Activated CD4-positive, CD25-positive, alpha-beta regulatory T cell treated with anti-CD3 and anti-CD28 coated beads, Interleukin-2, amount 50 U/mL, for 16 hours (primary cell): ENCODE measurements around the gene ZNF445.
A peak's percentile ranks its signal among the peaks of the same experiment; 100 is the strongest.
"Not testable (repeated sequence)": the region's sequence is repeated elsewhere in the genome, so short reads cannot be mapped to it uniquely, and the experiment has no call there.

Experiments used
- DNase-seq: peaks from one replicate; pipeline ENCODE4 v3.0.0-alpha.2; 2020; ENCODE audit warnings: low read depth, low spot score

The ZNF445 gene

DNA sequence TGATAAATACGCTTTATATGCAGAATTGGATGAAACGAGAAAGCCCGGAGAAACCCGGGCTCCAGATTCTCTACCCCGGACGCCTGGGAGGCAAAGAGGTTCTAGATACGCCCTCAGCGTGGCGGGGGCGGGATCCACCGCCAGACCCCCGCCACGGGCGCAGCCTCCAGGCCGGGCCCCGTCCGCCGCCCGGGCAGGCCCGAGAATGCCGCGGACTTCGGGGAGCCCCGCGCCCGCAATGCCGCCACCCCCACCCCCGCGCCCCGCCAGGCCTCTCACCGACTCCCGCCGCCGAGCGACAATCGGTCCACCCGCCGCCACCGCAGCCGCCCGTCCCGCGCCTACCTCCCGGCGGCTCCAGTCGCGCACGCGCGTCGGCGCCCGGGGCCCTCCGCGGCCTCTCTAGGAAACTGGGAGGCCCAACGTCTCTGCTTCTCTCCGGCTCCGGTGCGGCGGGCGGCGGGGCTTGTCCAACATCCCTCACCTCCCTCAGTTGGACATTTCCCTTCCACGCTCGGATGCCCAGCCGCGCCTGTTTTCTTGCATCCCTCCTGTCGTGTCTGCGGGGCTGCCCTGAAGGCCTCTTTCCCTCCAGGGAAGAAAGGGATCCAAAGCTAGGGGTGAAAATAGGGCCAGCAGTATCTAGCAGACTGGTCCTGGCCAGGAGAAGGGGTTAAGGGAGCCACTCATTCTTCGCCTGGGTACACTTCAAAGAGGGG lies at the start of gene ZNF445:
Gene ZNF445 (minus strand): TSS at position 359 of the 719 bp plus-strand sequence. CDS start 22,121 bp downstream, outside the sequence.
- peak; percentile 43 for DNase-seq

DNA sequence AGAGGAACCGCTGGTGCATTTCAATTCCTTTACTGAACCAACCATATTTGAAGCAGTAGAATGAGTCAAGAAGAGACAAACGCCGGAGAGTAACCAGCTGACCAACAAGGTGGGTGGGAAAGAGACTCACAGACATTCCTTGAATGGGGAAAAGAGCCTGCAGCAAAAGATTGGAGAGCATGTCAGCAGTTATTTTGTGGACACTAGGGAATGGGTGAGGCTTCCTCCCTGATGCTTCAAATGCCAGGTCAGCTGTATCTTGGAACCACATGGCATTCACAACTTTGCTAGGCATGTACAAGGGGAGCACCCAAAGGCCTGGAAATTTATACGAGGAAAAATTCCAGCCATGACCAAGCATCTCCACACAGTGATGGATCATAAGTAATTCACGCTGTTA lies 47.6 kb upstream of the ZNF445 start:
- no peak for DNase-seq

DNA sequence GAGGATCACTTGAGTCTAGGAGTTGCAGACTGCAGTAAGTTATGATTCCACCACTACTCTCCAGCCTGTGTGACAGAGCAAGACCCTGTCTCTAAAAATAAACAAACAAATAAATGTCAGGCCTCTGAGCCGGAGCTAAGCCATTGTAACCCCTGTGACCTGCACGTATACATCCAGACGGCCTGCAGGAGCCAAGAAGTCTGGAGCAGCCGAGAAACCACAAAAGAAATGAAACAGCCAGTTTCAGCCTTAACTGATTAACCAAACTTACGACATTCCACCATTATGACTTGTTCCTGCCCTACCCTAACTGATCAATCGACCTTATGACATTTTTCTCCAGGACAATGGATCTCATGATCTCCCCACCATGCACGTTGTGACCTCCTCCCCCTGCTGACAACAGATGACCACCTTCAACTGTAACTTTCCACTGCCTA lies 45.0 kb upstream of the ZNF445 start:
- DNase-seq = no peak

DNA sequence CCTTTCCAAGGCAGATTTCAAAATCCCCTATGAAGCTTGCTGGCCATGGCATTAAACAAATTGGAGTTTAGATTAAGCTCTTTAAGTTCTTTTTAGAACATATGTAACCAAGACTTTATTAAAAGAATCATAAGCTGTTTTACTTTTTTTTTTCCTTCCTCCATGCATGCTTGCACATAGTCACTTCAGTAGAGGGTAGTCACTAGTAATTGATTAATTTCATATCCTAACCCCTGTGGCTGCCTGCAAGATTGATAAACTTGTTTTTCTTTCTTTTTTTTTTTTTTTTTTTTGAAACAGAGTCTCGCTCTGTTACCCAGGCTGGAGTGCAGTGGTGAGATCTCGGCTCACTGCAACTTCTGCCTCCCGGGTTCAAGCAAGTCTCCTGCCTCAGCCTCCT lies 44.3 kb upstream of the ZNF445 start:
- no peak for DNase-seq

DNA sequence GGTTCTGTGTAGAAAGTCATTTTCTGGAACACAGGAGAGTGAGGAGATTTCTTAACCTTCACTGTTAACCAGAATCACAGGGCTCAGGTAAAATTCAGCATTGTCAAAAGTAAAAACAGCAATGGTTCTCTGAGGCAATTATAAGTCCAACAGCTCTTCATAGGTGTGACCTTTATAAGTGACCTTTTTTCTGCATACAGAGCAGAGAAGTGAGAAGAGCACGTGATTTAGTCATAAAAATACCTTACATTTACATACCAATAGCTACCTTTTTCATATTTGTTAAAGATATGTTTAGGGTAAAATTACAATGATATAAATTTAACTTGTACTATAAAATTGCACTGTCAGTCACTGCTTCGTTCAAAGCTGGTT lies 41.3 kb upstream of the ZNF445 start:
- DNase-seq = no peak

DNA sequence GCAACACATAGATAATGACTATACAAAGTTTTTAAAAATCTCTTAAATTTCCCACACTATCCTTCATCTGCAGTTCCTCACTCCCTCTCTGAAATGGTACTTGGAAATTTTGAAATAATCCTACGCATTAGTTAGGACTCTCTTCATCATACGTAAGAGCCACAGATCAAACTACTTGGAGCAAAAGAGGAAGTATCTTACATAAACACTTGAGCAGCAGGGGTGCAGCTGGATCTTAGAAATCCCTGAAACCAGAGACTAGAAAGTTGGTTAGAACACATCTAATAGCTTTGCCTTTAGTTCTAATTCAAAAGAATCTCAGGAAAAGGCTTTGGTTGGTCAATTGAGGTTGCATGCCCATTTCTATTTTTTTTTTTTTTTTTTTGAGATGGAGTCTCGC lies 38.8 kb upstream of the ZNF445 start:
- DNase-seq = no peak

DNA sequence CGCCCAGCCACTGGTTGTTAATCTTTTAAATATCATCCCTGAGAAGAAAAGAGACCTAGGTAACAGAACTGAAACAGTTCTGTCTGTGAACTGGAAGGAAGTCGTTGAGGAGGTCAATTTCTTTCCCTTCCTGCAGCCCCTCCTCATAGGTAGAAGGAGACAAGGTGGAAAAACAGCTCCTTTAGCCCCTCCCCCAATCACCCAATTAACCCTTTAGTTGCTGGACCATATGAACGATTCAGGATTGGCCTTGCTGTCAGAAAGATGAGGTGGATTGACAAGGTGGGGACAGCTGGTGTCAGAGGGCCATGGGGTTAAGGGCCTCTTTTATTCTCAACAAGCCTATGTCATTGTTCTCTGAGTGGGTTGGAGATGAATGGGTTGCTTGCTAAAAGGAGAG lies 36.0 kb upstream of the ZNF445 start:
- DNase-seq = no peak

DNA sequence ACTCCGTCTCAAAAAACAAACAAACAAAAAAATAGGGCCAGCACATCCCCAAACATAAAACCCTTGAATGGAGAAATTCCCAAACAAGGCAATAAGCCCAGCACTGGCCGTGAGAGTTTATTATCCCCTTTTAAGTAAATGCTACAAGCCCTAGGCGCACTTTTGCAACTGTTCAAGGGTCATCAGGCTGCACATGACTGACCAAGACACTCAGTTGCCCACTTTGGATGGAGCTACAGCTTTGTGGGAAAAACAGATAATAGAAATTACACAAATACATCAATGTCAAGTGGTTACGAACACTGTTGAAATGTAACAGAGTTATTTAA lies 33.7 kb upstream of the ZNF445 start:
- no peak for DNase-seq

DNA sequence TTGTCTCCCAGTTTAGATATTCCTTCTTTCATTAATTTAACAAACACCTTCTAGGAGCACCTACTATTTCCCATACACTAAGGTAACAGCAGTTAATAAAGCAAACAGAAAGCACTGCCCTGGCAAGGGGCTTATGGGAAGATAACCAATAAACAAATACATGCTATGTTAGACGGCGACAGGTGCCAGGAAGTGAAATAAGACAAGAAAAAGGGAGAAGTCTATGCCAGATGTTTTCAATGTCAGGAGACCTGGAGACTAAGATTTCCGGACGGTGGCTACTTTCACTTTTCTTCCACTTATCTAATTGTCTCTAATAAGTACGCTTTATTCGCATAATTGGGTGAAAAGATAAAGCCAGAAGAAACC lies 32.5 kb upstream of the ZNF445 start:
- DNase-seq = no peak

DNA sequence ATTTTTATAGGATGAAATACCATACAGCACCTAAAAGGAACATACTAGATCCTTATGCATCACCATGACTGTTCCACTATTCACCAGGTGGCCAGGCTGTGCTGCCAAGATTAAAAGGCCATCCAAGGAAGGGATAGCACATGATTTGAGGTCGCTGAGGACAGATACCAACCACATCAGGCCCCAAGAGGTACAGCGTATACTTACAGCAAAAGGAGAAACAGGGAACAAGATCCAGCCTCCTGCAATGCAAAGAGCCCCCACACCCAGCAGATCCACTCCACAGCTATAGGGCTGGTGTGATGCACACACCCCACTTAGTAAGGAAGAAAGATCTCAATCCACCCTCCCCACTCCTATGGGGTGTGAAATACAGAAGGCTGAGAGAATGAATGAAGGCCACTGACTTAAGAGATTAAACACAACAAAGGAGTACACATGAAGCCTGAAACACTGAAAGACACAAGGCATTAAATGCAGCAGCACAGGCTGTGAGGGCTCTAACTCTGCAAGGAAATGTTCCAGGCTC lies 32.0 kb upstream of the ZNF445 start:
- no peak for DNase-seq

DNA sequence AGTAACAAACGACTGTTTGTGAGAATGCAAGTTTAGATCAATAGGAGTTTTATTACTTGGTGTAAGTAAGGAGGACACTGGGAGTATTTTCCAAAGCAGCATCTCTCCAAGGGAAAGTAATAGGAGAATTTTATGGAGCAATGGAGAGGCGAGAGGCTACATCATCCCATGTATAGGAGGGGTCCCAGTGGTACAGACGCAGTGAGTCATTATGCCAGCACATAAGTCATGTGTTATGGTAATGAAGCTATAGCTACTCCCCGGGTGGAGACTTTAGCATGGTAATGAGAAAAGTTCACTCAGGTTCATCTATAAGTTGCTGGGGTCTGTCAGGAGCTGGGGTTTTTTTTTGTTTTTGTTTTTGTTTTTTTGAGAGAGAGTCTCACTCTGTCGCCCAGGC lies 29.5 kb upstream of the ZNF445 start:
- DNase-seq = no peak

DNA sequence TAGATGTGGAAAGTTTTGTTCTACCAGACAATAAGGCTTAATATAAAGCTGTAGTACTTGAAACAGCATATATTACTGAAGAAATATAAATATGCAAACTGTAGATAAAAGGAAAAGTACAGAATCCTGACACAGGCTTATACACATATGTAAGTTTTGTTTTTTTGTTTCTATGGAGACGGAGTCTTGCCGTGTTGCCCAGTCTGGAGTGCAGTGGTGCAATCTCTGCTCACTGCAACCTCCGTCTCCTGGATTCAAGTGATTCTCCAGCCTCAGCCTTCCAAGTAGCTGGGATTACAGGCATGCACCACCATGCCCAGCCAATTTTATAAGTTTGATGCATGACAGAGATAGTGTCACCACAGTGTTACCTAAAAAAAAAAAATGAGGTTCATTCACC lies 29.1 kb upstream of the ZNF445 start:
- no peak for DNase-seq

DNA sequence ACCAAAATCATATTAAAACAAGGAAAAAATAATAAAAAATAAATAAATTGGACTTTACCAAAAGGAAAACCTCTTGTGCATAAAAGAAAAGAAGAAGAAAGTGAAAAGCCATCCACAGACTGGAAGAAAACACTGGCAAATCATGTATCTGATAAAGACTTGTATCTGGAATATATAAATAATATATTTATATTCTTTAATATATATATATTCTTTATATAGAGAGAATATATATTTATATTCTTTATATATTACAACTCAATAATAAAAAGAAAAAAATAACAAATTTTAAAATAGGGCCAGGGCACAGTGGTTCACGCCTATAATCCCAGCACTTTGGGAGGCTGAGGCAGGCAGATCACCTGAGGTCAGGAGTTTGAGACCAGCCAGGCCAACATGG lies 27.1 kb upstream of the ZNF445 start:
- DNase-seq = no peak

DNA sequence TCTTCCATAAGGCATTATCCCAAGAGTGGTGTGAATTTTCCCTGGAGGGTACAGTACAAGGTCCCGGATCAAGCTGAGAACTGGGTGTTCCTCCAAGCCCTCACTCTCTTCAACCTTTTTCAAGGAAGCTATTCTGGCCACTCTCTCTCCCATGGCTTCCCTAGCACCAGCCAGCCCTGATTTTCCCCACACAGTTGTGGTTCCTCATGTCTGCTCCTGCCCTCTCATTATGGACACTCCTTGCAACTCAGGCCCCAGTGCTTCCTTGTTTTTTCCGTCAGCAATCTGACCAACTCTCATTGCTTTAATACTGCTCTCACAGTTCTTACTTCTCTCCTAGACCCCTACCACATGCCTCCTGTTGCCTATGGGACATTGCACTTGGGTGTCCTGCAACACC lies 25.7 kb upstream of the ZNF445 start:
- DNase-seq = not testable (repeated sequence)

DNA sequence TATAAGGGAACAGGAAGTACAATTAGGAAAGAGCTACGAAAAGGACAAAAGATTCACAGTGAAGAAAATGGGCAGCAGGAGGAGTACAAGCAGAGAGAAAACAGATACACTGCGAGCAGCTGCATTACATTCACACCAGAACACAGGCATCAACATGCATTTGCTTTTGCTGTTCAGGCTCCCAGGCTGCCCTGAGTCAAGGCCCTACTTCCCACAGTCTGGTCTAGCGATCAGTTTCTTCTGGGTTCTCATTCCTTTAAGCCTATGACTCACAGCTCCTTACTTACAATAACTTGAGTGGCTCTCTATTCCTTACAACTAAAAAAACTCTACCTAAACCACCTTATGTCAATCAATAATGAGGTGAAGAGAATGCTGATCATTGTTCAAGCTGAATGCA lies 24.5 kb upstream of the ZNF445 start:
- no peak for DNase-seq

DNA sequence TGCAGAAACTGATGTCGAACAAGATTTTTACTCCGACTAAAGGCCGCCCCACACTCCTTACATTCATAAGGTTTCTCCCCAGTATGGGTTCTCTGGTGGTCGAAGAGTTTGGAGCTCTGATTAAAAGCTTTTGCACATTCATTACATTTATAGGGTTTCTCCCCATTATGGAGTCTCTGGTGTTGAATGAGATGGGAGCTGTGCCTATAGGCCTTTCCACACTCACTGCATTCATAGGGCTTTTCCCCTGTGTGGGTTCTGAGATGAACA lies 22.4 kb upstream of the ZNF445 start:
- not testable (repeated sequence) for DNase-seq

DNA sequence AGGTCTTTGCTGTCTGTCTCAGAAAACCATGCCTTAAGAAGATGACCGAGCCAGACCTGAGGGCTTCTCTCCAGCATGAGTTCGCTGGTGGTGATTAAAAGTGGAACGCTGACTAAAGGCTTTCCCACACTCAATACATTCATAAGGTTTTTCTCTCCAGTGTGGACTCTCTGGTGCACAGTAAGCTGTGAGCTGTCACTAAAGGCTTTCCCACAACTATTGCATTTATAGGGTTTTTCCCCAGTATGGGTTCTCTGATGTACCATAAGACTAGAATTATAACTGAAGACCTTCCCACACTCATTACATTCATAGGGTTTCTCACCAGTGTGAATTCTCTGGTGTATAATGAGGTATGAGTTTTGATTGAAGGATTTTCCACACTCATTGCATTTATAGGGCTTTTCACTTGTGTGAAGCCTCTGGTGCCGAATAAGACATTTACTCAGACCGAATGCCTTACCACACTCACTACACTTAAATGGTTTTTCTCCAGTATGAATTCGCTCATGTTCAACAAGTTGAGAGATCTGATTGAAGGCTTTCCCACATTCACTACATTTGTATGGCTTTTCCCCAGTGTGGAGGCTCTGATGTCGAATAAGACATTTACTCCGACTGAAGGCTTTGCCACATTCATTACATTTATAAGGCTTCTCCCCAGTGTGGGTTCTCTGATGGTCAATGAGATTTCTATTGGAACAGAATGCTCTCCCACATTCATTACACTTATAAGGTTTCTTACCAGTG lies 21.9 kb upstream of the ZNF445 start:
- DNase-seq = no peak

DNA sequence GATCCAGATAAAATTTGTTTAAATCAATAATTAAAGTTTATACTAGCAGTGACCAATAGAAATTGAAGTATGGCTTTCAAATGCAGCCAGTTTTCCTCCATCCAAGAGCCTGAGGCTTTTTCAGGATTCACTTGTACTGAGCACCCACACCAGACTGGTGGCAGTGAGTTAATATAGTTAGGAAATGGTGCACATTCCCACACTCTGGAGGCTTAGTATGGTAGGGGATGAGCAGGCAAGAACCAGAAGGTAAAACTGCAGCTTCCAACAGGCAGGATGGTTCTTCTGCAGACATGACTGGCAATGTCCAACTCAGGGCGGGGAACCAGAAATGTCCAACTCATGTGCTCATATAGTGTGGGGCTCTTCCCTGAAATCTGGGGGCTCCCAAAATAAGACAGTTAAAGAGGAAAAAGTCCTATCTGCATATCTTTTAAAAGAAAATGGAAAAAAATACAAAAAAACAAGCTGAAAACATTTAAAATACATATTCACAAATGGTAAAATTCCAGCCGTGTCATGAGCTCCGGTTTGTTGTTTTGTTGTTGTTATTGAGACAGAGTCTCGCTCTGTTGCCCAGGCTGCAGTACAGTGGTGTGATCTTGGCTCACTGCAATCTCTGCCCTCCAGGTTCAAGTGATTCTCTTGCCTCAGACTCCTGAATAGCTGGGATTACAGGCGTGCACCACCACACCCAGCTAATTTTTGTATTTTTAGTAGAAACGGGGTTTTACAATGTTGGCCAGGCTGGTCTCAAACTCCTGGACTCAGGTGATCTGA lies 18.4 kb upstream of the ZNF445 start:
- no peak for DNase-seq

DNA sequence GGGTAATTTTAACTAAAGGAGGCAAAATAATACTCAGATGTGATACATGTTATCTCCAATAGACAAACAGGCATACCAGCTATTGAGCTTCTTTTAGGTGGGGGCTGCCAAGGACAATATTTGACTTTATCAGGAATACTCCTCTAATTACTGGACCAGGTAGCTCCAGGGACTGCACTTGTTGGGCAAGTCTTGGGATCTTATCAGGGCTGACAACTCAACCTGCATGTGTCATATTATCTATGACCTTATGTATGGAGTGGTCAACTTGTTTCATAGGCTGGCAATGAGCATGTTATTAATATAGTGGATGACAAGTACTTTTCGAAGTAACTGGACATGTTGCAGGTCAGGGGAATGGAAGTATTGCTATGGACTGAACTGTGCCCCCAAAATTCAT lies 15.0 kb upstream of the ZNF445 start:
- DNase-seq = no peak

DNA sequence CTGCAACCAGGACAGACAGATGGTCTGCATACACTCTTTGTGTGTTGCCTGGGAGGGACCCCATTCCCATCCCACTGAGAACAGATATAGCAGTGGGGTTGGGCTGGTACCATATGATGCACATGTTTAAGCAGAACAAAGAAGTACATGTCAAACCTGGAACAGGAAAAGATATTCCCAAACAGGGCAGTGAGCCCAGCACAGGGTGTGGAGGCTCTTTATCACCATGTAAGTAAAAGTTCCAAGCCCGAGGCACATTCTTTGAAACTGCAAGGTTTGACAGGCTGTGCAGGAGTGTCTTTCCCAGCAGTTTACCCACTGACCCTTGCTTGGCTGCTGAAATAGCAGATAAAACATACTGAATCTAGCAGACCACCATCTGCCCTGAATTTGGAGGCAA lies 5.3 kb upstream of the ZNF445 start:
- no peak for DNase-seq

DNA sequence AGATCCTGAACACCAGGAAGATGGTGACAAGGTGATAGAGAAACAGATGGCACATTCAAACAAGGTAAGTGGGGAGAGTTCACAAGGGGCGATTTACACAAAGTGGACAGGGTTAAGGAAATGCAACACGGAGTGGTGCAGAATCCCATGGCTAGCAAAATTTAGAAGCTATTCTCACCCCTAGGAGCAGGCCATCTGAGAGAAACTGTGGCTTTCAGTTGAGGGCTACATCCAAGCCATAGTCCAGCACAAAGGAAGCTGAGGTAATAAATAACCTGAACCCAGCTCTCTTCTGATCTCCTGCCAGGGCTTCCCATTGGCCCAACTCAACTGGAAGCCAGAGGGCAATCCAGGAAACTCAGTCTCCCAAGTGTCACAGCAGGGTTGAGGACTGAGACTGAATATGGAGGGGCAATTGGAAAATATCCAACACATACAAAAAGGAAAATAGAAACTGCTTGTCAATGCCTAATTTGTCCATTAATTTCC lies 1.2 kb upstream of the ZNF445 start:
- no peak for DNase-seq

DNA sequence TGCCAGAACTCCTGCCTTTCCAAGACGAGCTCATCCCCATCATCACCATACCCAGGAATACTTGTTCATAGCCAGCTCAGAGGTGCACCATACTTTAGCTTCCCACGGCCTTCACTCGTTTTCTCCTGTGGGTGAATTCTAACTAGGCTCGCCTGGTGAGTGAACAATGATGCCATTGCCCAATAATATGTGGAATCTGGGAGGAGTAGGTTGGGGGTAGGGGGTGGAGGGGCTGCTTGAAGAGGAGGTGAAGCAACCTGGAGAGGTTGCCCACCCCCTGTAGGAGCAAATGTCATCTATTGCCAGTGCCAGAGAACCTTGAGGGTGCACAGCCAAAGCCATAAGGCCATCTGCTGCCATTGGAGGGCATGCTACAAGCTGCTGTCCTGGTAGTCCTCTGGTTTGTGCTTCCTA lies 592 bp upstream of the ZNF445 start:
- no peak for DNase-seq

DNA sequence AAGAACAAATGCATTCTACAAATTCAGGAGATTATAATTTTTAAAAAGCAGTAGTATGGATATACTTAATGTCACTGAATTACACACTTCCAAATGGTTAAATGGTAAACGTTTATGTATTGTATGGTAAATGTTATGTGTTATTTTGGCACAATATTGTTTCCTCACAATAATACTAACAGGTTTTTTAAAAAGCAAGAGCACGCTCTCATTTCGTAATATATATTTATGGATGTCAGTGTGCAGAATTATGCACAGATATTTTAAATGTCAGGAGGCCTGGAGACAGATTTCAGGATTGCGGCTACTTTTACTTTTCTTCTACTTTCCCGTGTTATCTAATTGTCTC lies 533 bp downstream of the ZNF445 start:
- no peak for DNase-seq
